ENCODE results near the gene FBXL16.

DNA sequence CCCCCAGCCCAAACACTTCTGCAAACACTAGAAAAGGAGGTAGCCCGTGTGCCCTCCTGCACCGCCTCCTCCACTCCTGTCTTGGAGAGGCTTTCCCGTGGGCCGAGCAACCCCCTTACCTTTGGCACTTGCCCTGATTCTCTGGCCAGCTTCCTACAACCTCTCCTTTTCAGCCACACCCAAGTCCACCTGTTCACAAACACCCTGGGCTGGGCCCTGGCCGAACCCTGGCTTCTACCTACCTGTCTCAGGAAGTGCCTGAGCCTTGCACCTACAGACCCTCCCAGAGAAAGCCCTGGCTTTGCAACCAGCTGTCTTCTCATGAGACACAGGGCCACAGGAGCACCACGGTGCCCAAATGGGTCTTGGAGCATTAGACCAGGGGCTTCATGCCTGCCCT is 13.3 kb upstream of the FBXL16 start:
- TF ChIP-seq, protein P1, sequence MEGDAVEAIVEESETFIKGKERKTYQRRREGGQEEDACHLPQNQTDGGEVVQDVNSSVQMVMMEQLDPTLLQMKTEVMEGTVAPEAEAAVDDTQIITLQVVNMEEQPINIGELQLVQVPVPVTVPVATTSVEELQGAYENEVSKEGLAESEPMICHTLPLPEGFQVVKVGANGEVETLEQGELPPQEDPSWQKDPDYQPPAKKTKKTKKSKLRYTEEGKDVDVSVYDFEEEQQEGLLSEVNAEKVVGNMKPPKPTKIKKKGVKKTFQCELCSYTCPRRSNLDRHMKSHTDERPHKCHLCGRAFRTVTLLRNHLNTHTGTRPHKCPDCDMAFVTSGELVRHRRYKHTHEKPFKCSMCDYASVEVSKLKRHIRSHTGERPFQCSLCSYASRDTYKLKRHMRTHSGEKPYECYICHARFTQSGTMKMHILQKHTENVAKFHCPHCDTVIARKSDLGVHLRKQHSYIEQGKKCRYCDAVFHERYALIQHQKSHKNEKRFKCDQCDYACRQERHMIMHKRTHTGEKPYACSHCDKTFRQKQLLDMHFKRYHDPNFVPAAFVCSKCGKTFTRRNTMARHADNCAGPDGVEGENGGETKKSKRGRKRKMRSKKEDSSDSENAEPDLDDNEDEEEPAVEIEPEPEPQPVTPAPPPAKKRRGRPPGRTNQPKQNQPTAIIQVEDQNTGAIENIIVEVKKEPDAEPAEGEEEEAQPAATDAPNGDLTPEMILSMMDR (IDR thresholded peaks at IDR 0.05; ENCODE audit: extremely low read depth in 1 of 2, insufficient read depth in 1 of 2, low read depth in 1 of 2, low read length in 2 of 2): no peak
- no peak for TF ChIP-seq POLR2AphosphoS5 (IDR thresholded peaks at IDR 0.05; ENCODE audit: insufficient read depth, low read depth, low read length)
- TF ChIP-seq EZH2 (IDR thresholded peaks at IDR 0.05; ENCODE audit: borderline replicate concordance, low read depth, low read length, severe bottlenecking): no peak
- TF ChIP-seq, protein P2, sequence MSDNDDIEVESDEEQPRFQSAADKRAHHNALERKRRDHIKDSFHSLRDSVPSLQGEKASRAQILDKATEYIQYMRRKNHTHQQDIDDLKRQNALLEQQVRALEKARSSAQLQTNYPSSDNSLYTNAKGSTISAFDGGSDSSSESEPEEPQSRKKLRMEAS (IDR thresholded peaks at IDR 0.05; ENCODE audit: insufficient read depth, insufficient read length): no peak
- TF ChIP-seq POLR2A (IDR thresholded peaks at IDR 0.05; ENCODE audit: low read depth, low read length): no peak
- no peak for TF ChIP-seq JUN (IDR thresholded peaks at IDR 0.05; ENCODE audit: borderline replicate concordance, insufficient read depth, insufficient read length, low read depth)
- TF ChIP-seq GATA2 (IDR thresholded peaks at IDR 0.05; ENCODE audit: insufficient read depth, insufficient read length, low read depth, low read length): no peak
- TF ChIP-seq FOS (IDR thresholded peaks at IDR 0.05; ENCODE audit: borderline replicate concordance, insufficient read depth, low read length): no peak
- TF ChIP-seq MYC (IDR thresholded peaks at IDR 0.05; ENCODE audit: low read depth, low read length): no peak
